DOHH2 (cell line): ENCODE measurements around the gene CNTN2.

Source experiments
- CTCF ChIP-seq: fragments of 200-600 bp; sonication (generic); IDR thresholded peaks from one replicate; pipeline ENCODE4 v1.5.1; 2014; ENCODE audit warnings: antibody characterized with exemption, mild to moderate bottlenecking, low read depth, low read length; ENCODE audit not compliant: poor library complexity, severe bottlenecking
- EZH2phosphoT487 ChIP-seq: fragments of 200-600 bp; sonication (generic); IDR thresholded peaks from 2 replicates; pipeline ENCODE4 v1.6.1; 2017; ENCODE audit warnings: borderline replicate concordance, mild to moderate bottlenecking, antibody characterized with exemption, low read length, moderate library complexity, mixed read lengths

DNA sequence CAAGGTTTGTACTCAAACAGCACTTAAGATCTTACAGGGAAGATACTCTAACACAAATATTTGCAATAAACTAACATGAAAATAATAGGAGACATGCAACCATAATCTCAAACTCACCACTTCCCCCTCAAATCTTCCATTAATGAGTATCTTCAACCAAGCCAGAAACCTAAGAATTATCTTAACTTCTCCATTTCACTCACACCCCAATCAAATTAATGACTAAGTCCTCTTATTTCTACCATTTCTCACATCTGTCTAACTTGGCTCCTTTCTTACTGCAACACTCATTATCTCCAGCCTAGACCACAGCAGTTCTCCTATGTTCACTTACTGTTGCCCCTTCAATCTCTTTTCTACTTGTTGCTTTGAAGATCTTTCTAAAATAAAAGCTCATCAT is 68.3 kb downstream of the CNTN2 start:
- TF ChIP-seq CTCF: no peak
- no peak for TF ChIP-seq EZH2phosphoT487
